ENCODE results near the gene SENP1.

The SENP1 gene

DNA sequence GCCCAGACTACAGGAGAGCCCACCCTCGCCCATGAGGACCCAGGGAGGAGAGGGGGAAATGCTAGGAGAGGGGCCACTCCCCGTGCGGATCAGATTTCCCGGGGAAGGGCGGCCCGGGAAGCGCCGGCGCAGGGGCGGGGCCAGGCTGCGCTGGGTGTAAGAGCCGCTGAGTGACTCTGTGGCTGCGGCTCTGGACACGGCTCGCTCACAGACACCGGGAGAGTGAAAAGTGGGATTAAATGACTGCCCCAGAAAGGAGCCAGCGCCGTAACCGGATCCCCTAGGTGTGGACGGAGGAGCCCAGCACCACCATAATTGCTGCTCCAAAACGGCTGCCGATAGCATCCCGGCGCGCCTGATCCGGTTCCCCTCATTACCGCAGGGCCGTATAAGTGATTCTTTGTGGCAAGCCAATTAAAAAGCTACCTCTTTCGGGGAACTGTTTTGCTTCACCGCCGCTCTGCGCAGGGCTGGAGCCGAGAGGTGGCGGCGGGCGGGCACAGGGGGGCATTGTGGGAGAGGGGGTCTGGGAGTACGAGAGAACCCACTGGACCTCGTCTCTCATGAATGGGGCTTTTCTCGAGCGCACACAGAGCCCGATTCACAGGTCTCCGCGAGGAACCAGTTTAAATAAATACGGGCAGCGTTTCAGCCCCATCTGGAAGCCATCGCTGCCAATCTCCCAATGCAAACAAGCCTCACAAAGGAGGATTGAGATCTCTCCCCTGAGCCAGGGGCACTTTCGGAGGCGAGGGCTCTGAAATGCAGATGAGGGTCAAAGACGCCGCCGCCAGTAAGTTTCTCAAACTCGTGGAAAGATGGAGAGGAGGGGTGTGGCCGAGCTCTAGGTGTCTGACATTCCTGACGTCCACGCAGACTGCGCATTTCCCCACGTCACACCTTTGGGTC is 104.1 kb downstream of the SENP1 start:
- H3K27ac ChIP-seq: peak overlapping the region; percentile 34; the same call in 1 of the 2 replicates
- H3K9ac ChIP-seq (ENCODE audit: insufficient read length): no peak overlapping the region
- no peak for DNase-seq (ENCODE audit: low read depth, low spot score)
- H3K36me3 ChIP-seq (ENCODE audit: insufficient read depth, low read length): no peaks in the 10 kb centered on the region
- H3K9me3 ChIP-seq (ENCODE audit: low read depth, low read length): no peaks in the 10 kb centered on the region
- TF ChIP-seq POLR2AphosphoS5 (IDR thresholded peaks at IDR 0.05; ENCODE audit: borderline replicate concordance, low read depth, low read length): 0 out of 2 replicates have a peak, but pooled peaks have one; percentile 54
- TF ChIP-seq EZH2 (IDR thresholded peaks at IDR 0.05): no peak
- no peak for TF ChIP-seq FOXP2 (optimal IDR thresholded peaks at IDR 0.05; ENCODE audit: control extremely low read depth, extremely low read length, insufficient read depth)
- peak overlapping the region; percentile 88 for H3K4me3 ChIP-seq

DNA sequence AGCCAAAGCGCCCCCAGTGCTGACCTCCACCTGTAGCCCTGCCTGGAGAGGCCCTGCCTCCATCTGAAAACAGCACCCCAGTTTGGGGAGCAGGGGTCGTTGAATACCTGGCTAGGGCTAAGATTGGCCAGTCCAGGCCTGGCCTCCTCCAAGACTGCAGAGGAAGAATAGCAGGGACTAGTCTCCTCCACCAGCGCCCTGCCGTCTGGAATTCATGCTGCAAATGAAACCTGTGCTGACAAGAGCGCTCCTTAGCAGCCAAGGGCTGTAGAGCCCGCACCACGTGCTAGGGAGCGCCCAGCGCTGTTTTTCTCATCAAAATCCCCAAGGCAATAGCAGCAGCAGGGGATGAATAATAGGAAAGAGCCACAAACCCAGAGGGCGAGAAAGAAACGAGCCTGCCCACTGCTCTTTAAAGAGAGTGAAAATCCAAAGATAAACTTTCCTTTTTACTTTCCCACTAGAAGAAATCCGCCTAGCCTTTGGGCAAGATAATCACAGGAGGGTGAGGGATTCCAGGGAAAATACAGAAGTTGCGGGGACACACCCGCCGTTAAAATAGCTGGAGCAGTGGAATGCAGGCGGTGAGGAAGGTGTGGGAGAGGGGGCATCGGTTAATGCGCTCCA is 104.9 kb downstream of the SENP1 start:
- peak overlapping the region; percentile 34; the same call in 1 of the 2 replicates for H3K27ac ChIP-seq
- H3K4me3 ChIP-seq: peak overlapping the region; percentile 88
- no peaks in the 10 kb centered on the region for H3K36me3 ChIP-seq (ENCODE audit: insufficient read depth, low read length)
- H3K9ac ChIP-seq (ENCODE audit: insufficient read length): no peak overlapping the region
- H3K9me3 ChIP-seq (ENCODE audit: low read depth, low read length): no peaks in the 10 kb centered on the region
- TF ChIP-seq POLR2AphosphoS5 (IDR thresholded peaks at IDR 0.05; ENCODE audit: borderline replicate concordance, low read depth, low read length) (no peak; the same call in 1 of the 2 replicates), FOXP2 (optimal IDR thresholded peaks at IDR 0.05; ENCODE audit: control extremely low read depth, extremely low read length, insufficient read depth) (no peak)
- DNase-seq (ENCODE audit: low read depth, low spot score): peak; percentile 28

DNA sequence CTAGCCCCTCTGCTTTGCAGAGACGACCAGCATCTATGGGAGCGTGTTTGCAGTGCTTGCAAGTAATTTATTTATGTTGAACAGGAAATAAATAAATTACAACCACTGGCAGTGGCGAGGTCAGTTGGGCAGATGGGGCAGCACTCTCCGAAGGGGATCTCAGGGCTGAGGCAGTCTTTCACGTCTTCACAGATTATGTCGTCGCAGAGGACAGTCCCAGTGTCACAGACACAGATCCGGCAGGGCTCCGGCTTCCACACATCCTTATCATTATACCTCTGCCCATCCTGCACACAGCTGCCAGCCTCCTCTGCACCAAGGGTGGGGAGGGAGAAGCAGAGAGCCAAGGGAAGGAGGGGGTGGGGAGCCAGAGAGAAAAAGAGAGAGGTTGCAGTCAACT is 106.1 kb downstream of the SENP1 start:
- DNase-seq (ENCODE audit: low read depth, low spot score): no peak
- H3K27ac ChIP-seq: no peak overlapping the region
- no peaks in the 10 kb centered on the region for H3K9me3 ChIP-seq (ENCODE audit: low read depth, low read length)
- no peak overlapping the region for H3K9ac ChIP-seq (ENCODE audit: insufficient read length)
- no peak overlapping the region for H3K4me3 ChIP-seq
- TF ChIP-seq FOXP2 (optimal IDR thresholded peaks at IDR 0.05; ENCODE audit: control extremely low read depth, extremely low read length, insufficient read depth) (no peak), POLR2AphosphoS5 (IDR thresholded peaks at IDR 0.05; ENCODE audit: borderline replicate concordance, low read depth, low read length) (no peak), EZH2 (IDR thresholded peaks at IDR 0.05) (no peak)
- no peaks in the 10 kb centered on the region for H3K36me3 ChIP-seq (ENCODE audit: insufficient read depth, low read length)

DNA sequence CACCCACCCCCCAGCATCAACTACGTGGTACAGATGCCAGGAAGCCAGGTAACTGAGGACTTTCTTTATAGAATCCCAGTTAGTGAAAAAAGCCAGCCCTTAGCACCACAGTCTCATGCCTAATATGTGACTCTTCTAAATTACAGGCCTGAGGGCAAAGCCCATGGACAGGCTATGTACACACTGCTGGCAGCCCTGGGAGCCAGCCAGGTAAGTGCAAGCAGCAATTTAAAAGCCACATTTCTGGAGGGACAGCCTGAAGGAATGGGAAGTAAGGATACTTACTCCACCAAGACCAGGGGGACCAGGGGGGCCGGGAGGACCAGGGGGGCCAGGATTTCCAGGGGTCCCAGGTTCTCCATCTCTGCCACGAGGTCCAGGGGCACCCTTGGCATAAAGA is 108.6 kb downstream of the SENP1 start:
- no peaks in the 10 kb centered on the region for H3K9me3 ChIP-seq (ENCODE audit: low read depth, low read length)
- H3K27ac ChIP-seq: no peak overlapping the region
- no peak for DNase-seq (ENCODE audit: low read depth, low spot score)
- TF ChIP-seq EZH2 (IDR thresholded peaks at IDR 0.05): no peak
- no peak for TF ChIP-seq FOXP2 (optimal IDR thresholded peaks at IDR 0.05; ENCODE audit: control extremely low read depth, extremely low read length, insufficient read depth)
- TF ChIP-seq POLR2AphosphoS5 (IDR thresholded peaks at IDR 0.05; ENCODE audit: borderline replicate concordance, low read depth, low read length): no peak
- H3K9ac ChIP-seq (ENCODE audit: insufficient read length): no peak overlapping the region
- H3K4me3 ChIP-seq: no peak overlapping the region
- no peaks in the 10 kb centered on the region for H3K36me3 ChIP-seq (ENCODE audit: insufficient read depth, low read length)

DNA sequence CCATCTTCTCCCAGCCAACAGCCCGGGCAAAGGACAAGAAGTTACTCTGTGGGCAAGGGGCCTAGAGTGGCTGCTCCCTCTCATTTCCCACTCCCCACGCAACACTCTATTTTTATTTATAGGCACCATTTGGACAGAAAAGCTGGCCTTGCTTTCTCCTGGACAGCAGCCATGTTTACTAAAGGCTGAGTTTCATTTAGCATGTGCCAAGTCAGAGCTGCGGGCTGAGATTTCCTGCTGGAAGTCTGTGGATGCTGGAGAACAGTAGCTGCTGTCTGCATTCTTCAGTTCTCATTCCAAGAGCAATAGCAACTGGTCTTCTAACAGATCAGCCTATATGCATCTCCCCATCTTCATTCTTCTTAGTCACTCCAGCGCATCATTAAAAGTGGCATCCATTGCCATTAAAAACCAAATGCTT is 109.9 kb downstream of the SENP1 start:
- H3K9ac ChIP-seq (ENCODE audit: insufficient read length): no peak overlapping the region
- no peak for DNase-seq (ENCODE audit: low read depth, low spot score)
- no peaks in the 10 kb centered on the region for H3K36me3 ChIP-seq (ENCODE audit: insufficient read depth, low read length)
- no peak overlapping the region for H3K27ac ChIP-seq
- H3K9me3 ChIP-seq (ENCODE audit: low read depth, low read length): no peaks in the 10 kb centered on the region
- TF ChIP-seq POLR2AphosphoS5 (IDR thresholded peaks at IDR 0.05; ENCODE audit: borderline replicate concordance, low read depth, low read length) (no peak), FOXP2 (optimal IDR thresholded peaks at IDR 0.05; ENCODE audit: control extremely low read depth, extremely low read length, insufficient read depth) (no peak), EZH2 (IDR thresholded peaks at IDR 0.05) (no peak)
- no peak overlapping the region for H3K4me3 ChIP-seq

DNA sequence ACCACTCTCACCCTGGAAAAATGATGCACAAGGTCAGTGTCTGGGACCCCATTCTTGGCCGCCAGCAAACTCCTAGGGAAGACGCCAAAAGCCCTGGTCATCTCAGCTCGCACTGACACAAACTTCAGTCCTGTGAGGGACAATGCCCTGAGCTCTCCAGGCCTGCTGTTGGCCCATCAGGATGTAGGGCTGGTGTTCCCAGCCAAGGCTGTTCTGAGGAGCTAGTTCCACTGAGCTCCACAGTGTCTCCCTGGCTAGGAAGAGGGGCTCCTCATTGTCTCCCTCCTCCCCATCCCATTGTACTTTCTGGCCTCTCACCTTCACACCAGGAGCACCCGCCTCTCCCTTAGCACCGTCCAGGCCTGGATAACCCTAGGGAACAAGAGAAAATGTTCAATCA is 112.4 kb downstream of the SENP1 start:
- H3K4me3 ChIP-seq: no peak overlapping the region
- H3K27ac ChIP-seq: no peak overlapping the region
- H3K9me3 ChIP-seq (ENCODE audit: low read depth, low read length): no peaks in the 10 kb centered on the region
- no peak overlapping the region for H3K9ac ChIP-seq (ENCODE audit: insufficient read length)
- DNase-seq (ENCODE audit: low read depth, low spot score): no peak
- TF ChIP-seq EZH2 (IDR thresholded peaks at IDR 0.05): no peak
- TF ChIP-seq POLR2AphosphoS5 (IDR thresholded peaks at IDR 0.05; ENCODE audit: borderline replicate concordance, low read depth, low read length): no peak
- TF ChIP-seq FOXP2 (optimal IDR thresholded peaks at IDR 0.05; ENCODE audit: control extremely low read depth, extremely low read length, insufficient read depth): no peak
- no peaks in the 10 kb centered on the region for H3K36me3 ChIP-seq (ENCODE audit: insufficient read depth, low read length)

Measured in SK-N-MC (cell line).